Gastroesophageal sphincter (tissue), 3 donors: ENCODE results near the gene SEMA3A.

Experiments
- CTCF ChIP-seq, 4 experiments: fragments of 200-600 bp in 2 of 4; fragments of 450-650 bp in 2 of 4; sonication (generic) in 1 of 4; IDR thresholded peaks; one replicate each; pipeline ENCODE4 v1.5.1; 2017 to 2019; ENCODE audit warnings: antibody characterized with exemption in 4 of 4, mild to moderate bottlenecking in 2 of 4, moderate library complexity in 2 of 4
- EP300 ChIP-seq: sonication (generic); formaldehyde crosslinking; IDR thresholded peaks from one replicate; pipeline ENCODE4 v1.6.1; 2017; ENCODE audit warnings: antibody characterized with exemption, mild to moderate bottlenecking
- POLR2A ChIP-seq, 2 donors: fragments of 450-650 bp; IDR thresholded peaks; one replicate each; pipeline ENCODE4 v1.6.1; 2017; ENCODE audit warnings: antibody characterized with exemption in 2 of 2, mild to moderate bottlenecking in 2 of 2, moderate library complexity in 1 of 2
- POLR2AphosphoS5 ChIP-seq: sonication (generic); formaldehyde crosslinking; IDR thresholded peaks from one replicate; pipeline ENCODE4 v1.6.1; 2017; ENCODE audit warnings: antibody characterized with exemption

GRCh38 chr7:84232646-84233045 is 38.1 kb upstream of the SEMA3A start:
- TF ChIP-seq CTCF (IDR thresholded peaks at IDR 0.05) = peak; percentile 14 to 57 (median 34)
- TF ChIP-seq POLR2AphosphoS5 = no peak
- TF ChIP-seq EP300 = no peak
- TF ChIP-seq POLR2A (IDR thresholded peaks at IDR 0.05) = no peak
